HG02840 (cell line): ENCODE results near the gene NDFIP2.

Experiments used
- ATAC-seq: cut with Tn5 transposase; IDR thresholded peaks from one replicate; pipeline ENCODE4 v1.9.1; 2021; ENCODE audit warnings: mild to moderate bottlenecking, moderate library complexity, moderate number of reproducible peaks; ENCODE audit not compliant: unreplicated experiment, low FRiP score

Gene NDFIP2

GRCh38 chr13:79457948-79458347, 23.0 kb upstream of the NDFIP2 start:
- no peak for ATAC-seq

GRCh38 chr13:79458436-79458835, 22.5 kb upstream of the NDFIP2 start:
- no peak for ATAC-seq

- no peak for ATAC-seq
Observed at GRCh38 chr13:79459906-79460305, 21.0 kb upstream of the NDFIP2 start.

- no peak for ATAC-seq
Observed at GRCh38 chr13:79462895-79463294, 18.1 kb upstream of the NDFIP2 start.

GRCh38 chr13:79463604-79464003, 17.4 kb upstream of the NDFIP2 start:
- no peak for ATAC-seq

GRCh38 chr13:79466872-79467271, 14.1 kb upstream of the NDFIP2 start:
- no peak for ATAC-seq

- ATAC-seq: no peak
Observed at GRCh38 chr13:79468402-79468801, 12.6 kb upstream of the NDFIP2 start.

GRCh38 chr13:79468819-79469218, 12.1 kb upstream of the NDFIP2 start:
- ATAC-seq: no peak

GRCh38 chr13:79469608-79470007, 11.3 kb upstream of the NDFIP2 start:
- ATAC-seq: no peak

GRCh38 chr13:79470666-79471065, 10.3 kb upstream of the NDFIP2 start:
- ATAC-seq: no peak

- ATAC-seq: no peak
Observed at GRCh38 chr13:79475569-79475968, 5.4 kb upstream of the NDFIP2 start.

GRCh38 chr13:79477968-79478367, 3.0 kb upstream of the NDFIP2 start:
- no peak for ATAC-seq

- no peak for ATAC-seq
Observed at GRCh38 chr13:79479882-79480281, 1.1 kb upstream of the NDFIP2 start.

- peak; percentile 22 for ATAC-seq
Observed at GRCh38 chr13:79481685-79482052, 714 bp downstream of the NDFIP2 start.

GRCh38 chr13:79482281-79482970, 1.5 kb downstream of the NDFIP2 start:
- no peak for ATAC-seq

GRCh38 chr13:79483086-79483706, 2.2 kb downstream of the NDFIP2 start:
- no peak for ATAC-seq

- no peak for ATAC-seq
Observed at GRCh38 chr13:79485014-79485811, 4.3 kb downstream of the NDFIP2 start.

- no peak for ATAC-seq
Observed at GRCh38 chr13:79486433-79487188, 5.7 kb downstream of the NDFIP2 start.

GRCh38 chr13:79490326-79490725, 9.4 kb downstream of the NDFIP2 start:
- ATAC-seq: no peak

GRCh38 chr13:79490824-79491223, 9.9 kb downstream of the NDFIP2 start:
- no peak for ATAC-seq

GRCh38 chr13:79491715-79492114, 10.8 kb downstream of the NDFIP2 start:
- ATAC-seq: no peak
